Measurements from ENCODE around the gene MRGPRF. TPM values are rescaled to one million over a fixed set of nuclear protein-coding genes. Genes with fewer than 3 reads are reported as not detected.

MRGPRF gene
- total and polyA plus RNA-seq, 2 of the 8 experiments (the other 6 are each of a cell fraction or from before 2014, with no cell fraction given) = 7.5 to 11.0 TPM

DNA sequence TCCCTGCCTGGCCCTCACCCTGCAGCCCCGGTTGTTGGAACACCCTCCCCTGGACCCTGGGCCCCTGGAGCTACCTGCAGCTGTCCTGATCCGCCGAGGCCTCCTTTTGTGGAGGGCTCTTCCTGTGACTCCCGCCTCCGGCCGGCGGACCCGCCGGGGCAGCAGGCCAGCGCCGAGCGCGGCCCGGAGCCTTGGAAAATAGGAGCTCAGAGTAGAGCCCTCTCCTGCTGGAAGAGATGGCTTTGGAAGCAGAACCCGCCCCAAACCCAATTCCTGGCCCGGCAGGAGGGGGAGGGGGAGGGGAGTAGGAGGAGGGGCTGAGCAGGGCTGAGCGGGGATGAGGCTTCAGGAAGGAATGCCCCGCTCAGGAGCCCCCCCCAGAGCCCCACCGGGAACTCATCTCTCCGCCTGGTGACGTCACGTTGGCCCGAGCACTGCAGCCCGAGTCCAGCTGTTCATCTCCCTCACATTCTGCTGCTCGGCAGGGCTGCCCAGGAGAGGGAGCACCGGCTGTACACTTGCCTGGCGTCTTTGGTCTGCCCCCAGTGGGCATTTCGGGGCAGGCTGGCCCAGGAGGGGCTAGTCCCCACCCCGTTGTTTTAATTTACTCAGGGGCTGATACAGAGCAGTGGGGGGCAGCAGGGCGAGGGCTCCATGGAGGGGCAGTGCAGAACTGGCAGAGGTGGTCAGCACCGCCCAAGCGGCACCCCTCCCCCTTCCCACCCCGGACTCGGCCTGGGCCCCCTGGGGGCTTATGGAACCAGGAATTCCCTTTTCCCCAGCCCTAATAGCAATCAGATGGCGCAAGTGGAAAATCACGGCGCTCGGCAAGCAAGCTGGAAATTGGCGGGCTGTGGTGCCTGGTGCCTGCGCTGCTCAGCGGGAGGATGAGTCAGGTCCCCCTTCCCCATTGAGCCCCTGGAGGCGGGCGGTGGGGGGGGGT is at the start of gene MRGPRF (continued):
- no peak for TF ChIP-seq EZH2 (IDR thresholded peaks at IDR 0.05; ENCODE audit: low read depth, low read length, severe bottlenecking)
- TF ChIP-seq CREB1 (IDR thresholded peaks at IDR 0.05) = peak; percentile 83
- TF ChIP-seq BRCA1 (IDR thresholded peaks at IDR 0.05; ENCODE audit: low read depth, low read length) = no peak
- TF ChIP-seq CHD1 (IDR thresholded peaks at IDR 0.05; ENCODE audit: low read depth, low read length) = no peak
- 0 out of 2 replicates have a peak, but pooled peaks have one; percentile 11 for TF ChIP-seq PHF8 (conservative IDR thresholded peaks at IDR 0.05; ENCODE audit: low read depth, low read length)
- TF ChIP-seq POLR2AphosphoS5 (IDR thresholded peaks at IDR 0.05; ENCODE audit: low read depth, low read length) = no peak
- no peak for TF ChIP-seq ATF2 (IDR thresholded peaks at IDR 0.05; ENCODE audit: low read length)
- TF ChIP-seq, protein P1, sequence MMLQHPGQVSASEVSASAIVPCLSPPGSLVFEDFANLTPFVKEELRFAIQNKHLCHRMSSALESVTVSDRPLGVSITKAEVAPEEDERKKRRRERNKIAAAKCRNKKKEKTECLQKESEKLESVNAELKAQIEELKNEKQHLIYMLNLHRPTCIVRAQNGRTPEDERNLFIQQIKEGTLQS (IDR thresholded peaks at IDR 0.05; ENCODE audit: insufficient read depth, low read depth, low read length) = no peak
- TF ChIP-seq YY1 (IDR thresholded peaks at IDR 0.05; ENCODE audit: low read depth, low read length) = 0 out of 2 replicates have a peak, but pooled peaks have one; percentile 38
- peak; percentile 20 to 43; a peak in 3 of 4 replicates for TF ChIP-seq RAD21 (IDR thresholded peaks at IDR 0.05 in 1 of 2, conservative IDR thresholded peaks at IDR 0.05 in 1 of 2; ENCODE audit: low read depth in 2 of 2, low read length in 2 of 2)
- TF ChIP-seq MAFK (IDR thresholded peaks at IDR 0.05; ENCODE audit: low read depth, low read length) = no peak
- TF ChIP-seq TAF7 (optimal IDR thresholded peaks at IDR 0.05; ENCODE audit: borderline replicate concordance, low read depth, low read length) = no peak
- TF ChIP-seq SAP30 (IDR thresholded peaks at IDR 0.05; ENCODE audit: insufficient read depth, insufficient replicate concordance, low read length) = no peak
- TF ChIP-seq SIRT6 (IDR thresholded peaks at IDR 0.05; ENCODE audit: low read length) = no peak
- TF ChIP-seq, protein P2, sequence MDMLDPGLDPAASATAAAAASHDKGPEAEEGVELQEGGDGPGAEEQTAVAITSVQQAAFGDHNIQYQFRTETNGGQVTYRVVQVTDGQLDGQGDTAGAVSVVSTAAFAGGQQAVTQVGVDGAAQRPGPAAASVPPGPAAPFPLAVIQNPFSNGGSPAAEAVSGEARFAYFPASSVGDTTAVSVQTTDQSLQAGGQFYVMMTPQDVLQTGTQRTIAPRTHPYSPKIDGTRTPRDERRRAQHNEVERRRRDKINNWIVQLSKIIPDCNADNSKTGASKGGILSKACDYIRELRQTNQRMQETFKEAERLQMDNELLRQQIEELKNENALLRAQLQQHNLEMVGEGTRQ (IDR thresholded peaks at IDR 0.05; ENCODE audit: low read length) = no peak
- TF ChIP-seq TEAD4 (IDR thresholded peaks at IDR 0.05; ENCODE audit: low read depth, low read length) = no peak
- TF ChIP-seq BACH1 (IDR thresholded peaks at IDR 0.05; ENCODE audit: low read length) = no peak
- TF ChIP-seq, protein P3, sequence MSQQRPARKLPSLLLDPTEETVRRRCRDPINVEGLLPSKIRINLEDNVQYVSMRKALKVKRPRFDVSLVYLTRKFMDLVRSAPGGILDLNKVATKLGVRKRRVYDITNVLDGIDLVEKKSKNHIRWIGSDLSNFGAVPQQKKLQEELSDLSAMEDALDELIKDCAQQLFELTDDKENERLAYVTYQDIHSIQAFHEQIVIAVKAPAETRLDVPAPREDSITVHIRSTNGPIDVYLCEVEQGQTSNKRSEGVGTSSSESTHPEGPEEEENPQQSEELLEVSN (IDR thresholded peaks at IDR 0.05) = no peak
- TF ChIP-seq EGR1 (IDR thresholded peaks at IDR 0.05; ENCODE audit: borderline replicate concordance, low read depth, low read length) = no peak

Data from H1 (cell line).